HG03575 (cell line): ENCODE data around the gene SORBS1.
"Not testable (repeated sequence)": the region's sequence is repeated elsewhere in the genome, so short reads cannot be mapped to it uniquely, and the experiment has no call there.

Source experiments
- ATAC-seq: cut with Tn5 transposase; IDR thresholded peaks from one replicate; pipeline ENCODE4 v1.9.1; 2021; ENCODE audit not compliant: unreplicated experiment, insufficient number of reproducible peaks, low FRiP score; ENCODE audit errors: extremely low read depth

Gene SORBS1

GRCh38 chr10:95475003-95475383 is 86.2 kb downstream of the SORBS1 start:
- no peak for ATAC-seq

DNA sequence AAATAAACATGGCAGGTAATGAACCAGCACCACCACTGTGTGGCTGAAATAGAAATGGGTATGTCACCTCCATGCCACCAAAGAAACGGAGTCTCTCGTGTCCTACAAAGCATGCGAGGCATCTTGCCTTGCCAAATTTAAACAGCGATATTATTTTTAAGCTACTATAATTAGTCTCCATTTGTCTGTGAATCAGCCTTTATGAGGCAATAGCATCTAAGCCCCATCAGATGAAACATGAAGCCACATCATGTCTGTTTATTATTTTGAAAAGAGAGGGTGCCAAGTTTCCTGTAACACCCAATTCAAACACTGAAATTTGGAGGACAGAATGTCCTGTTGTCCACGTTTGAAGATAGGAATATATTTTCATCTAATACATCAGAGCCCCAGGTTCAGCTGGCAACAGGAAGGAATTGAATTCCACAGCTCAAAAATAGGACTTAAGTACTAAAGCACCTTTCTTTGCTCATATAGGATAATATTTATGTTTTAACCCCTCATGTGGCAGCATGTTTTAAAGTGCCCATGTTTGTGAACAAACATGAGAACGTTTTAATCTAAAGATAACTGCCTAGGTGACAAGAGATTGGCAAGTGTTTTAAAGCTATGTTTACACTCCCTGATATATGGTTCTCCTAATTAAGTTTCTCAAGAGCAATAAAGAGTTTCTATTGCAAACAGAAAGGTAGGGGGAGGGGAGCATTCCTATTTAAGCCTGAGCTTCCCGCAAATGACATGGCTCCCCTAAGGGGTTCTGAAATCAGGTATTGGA is 86.8 kb downstream of the SORBS1 start:
- ATAC-seq, result no peak

- ATAC-seq, result no peak
Observed at GRCh38 chr10:95472304-95473088, 88.7 kb downstream of the SORBS1 start.

GRCh38 chr10:95469676-95470075 is 91.5 kb downstream of the SORBS1 start:
- no peak for ATAC-seq

- ATAC-seq, result no peak
Observed at GRCh38 chr10:95469251-95469650, 91.9 kb downstream of the SORBS1 start.

DNA sequence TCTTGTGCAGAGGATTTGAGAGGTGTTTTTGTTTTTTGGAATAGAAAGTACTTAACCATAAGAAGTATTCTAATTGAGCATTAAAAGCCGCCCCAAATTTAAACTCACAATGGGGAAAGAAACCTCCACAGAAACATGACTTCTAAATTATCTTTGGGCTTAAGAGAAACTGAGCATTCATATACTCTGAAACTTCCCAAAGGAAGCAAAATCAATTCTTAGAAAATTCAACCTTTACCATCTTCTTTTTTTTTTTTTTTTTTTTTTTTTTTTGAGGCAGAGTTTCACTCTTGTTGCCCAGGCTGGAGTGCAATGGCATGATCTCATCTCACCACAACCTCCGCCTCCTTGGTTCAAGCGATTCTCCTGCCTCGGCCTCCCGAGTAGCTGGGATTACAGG is 93.5 kb downstream of the SORBS1 start:
- not testable (repeated sequence) for ATAC-seq

GRCh38 chr10:95467162-95467599 is 94.0 kb downstream of the SORBS1 start:
- ATAC-seq, result no peak

GRCh38 chr10:95466436-95466835 is 94.7 kb downstream of the SORBS1 start:
- ATAC-seq, result no peak

GRCh38 chr10:95464280-95464679 is 96.9 kb downstream of the SORBS1 start:
- no peak for ATAC-seq

DNA sequence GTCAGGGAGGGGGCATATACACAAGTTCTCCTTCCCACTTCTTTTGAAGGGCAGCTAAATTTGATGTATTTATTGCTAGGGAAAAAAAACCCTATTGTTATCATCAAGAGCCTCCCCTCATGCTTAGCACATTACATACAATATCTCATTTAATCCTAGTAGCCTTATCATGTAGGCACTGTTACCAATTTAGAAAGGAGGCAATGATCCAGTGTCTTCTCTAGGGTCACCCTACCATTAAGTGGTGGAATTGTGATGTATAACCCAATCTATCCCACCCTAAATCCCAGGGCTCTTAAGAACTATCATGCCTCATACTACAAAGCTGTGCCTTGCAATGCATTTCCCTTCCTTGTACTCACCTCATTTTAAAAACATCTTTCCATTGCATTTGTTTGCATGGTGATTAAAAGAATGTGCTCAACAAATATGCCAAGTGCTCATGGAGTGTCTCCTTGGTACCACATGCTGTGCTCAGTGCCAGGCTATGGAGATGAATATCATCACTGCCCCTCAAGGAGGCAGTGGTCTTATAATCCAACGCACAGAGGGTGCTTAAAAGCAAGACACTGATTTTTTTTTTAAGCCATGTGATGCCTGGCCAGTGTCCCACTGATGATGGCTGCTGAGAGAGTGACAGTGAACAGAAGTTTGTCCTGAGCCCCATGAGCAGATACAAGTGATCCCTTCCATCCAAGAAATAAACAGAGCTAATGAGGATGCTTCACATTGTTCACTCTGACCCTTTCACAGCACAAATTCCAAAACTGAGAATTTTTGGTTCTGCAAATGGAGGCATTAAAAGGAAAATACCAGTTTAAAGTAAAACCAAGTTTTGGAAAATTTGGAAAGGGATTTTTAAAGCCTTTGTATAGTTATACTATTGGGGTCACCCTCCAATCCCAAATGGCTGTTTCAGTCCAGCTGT is 98.2 kb downstream of the SORBS1 start:
- ATAC-seq, result no peak

GRCh38 chr10:95461611-95462010 is 99.6 kb downstream of the SORBS1 start:
- ATAC-seq, result no peak

- ATAC-seq, result no peak
Observed at GRCh38 chr10:95459446-95460045, 101.6 kb downstream of the SORBS1 start.

DNA sequence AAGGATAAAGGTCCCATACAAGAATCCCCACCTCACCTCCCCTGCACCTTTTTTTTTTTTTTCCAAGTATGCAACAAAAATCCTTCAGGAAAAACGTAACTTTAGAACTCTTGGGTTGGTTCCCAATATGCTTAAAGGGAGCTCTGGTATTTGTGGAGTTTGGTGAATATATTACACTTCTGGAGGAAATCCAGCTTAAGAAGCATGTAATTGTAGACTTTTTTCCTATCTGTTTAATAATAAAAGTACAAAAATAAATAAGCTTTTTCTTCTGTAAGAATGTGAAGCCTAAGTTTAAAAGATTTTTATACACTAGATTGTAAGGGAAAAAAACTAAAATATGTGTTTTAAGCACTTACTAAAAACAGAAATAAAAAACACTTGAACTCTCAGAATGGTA is 102.3 kb downstream of the SORBS1 start:
- no peak for ATAC-seq

DNA sequence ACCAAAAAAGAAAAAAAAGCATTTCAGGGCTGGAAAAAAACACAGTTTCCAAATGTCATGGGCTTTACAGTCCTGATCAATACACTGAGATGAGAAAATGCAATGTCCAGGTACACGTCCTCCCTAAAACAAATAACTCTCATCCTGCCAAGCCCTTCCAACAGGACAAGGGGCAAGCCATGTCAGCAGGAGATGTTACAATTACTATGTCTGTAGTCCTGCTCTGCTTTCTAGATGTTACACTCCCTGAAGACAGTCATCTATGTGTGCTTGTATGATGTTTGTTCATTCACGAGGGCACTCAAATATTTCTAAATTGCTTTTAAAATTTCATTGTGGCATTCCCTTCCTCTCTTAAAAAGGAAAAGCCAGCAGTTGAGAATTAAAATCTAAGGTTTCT is 103.2 kb downstream of the SORBS1 start:
- ATAC-seq, result no peak

- no peak for ATAC-seq
Observed at GRCh38 chr10:95457319-95457886, 103.8 kb downstream of the SORBS1 start.

DNA sequence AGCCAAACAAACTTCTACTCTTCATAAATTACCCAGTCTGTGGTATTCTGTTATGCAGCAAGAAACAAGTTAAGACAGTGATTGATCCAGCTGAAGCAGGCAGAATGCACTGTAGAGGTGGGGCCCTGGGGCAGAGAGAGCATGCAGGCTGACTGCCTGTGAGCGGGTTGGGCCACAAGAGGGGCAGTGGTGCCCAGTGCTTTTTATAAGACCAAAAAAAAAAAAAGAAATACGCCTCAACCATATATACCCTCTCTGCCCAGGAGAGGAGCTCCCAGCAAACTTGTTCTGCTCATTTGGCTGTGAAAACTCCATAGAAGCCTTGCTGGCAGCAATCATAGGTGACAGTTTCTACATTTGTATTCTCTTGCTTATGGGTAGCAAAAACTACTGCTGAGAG is 104.7 kb downstream of the SORBS1 start:
- no peak for ATAC-seq

GRCh38 chr10:95454940-95455339 is 106.2 kb downstream of the SORBS1 start:
- no peak for ATAC-seq

DNA sequence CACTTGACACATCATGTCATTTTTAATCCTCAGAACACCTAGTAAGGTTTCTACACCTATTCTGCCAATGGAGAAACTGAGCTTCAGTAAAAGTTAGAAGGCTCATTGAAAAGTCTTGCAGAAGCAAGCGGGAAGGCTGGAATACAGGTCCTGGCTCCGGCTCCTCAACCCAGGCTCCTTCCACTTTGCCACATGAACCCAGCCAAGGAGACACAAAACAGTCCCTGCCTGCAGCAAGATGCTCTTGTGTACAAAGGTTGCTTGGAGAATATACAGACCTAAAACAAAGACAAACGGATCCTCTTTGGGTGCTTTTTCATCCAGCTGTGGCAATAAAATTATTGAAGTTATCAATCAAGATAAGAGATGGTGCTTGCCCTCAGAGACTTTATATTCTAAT is 106.8 kb downstream of the SORBS1 start:
- ATAC-seq, result no peak
